A673 (cell line): Measurements from ENCODE around the gene FLT1. TPM values are rescaled to one million over a fixed set of nuclear protein-coding genes. Genes with fewer than 3 reads are reported as not detected.

Experiments used
- BruUV-seq: library from RNA; stranded (reverse); fragments of 400-500 nt; replicated peaks from 2 replicates; lab custom pipeline; 2021; lab: Mats Ljungman, UMichigan
- CTCF ChIA-PET: fragments of 300-600 bp; sonication (Branson Sonifier 250); formaldehyde crosslinking; loops from one replicate; lab custom pipeline; 2022; ENCODE audit warnings: antibody characterized with exemption; lab: Charles Lee
- POLR2A ChIA-PET: fragments of 300-600 bp; sonication (Branson Sonifier 250); formaldehyde crosslinking; loops from one replicate; lab custom pipeline; 2022; ENCODE audit warnings: antibody characterized with exemption; ENCODE audit not compliant: low non-redundant PET; lab: Charles Lee
- DNase-seq: peaks from one replicate; pipeline ENCODE4 v3.0.0-alpha.2; 2015; ENCODE audit warnings: low spot score
- H3K27ac ChIP-seq: fragments of 200-600 bp; sonication (generic); 2 replicates; pipeline ENCODE4 v1.5.1; 2016; ENCODE audit warnings: mixed run types, low read depth, mild to moderate bottlenecking, mixed read lengths, antibody characterized with exemption, low read length; ENCODE audit not compliant: poor library complexity, severe bottlenecking
- H3K27me3 ChIP-seq: fragments of 200-600 bp; sonication (generic); replicated peaks from 2 replicates; pipeline ENCODE4 v1.6.1; 2017; ENCODE audit warnings: mixed run types, low read depth, mild to moderate bottlenecking, mixed read lengths, antibody characterized with exemption, low read length; ENCODE audit not compliant: insufficient read depth, poor library complexity
- H3K36me3 ChIP-seq: fragments of 200-600 bp; sonication (generic); 2 replicates; pipeline ENCODE4 v1.6.1; 2016; ENCODE audit warnings: mixed run types, mild to moderate bottlenecking, mixed read lengths, antibody characterized with exemption, low read length; ENCODE audit not compliant: insufficient read depth, poor library complexity, severe bottlenecking
- H3K4me1 ChIP-seq: fragments of 200-600 bp; sonication (generic); 2 replicates; pipeline ENCODE4 v1.6.1; 2017; ENCODE audit warnings: mixed run types, mild to moderate bottlenecking, mixed read lengths, antibody characterized with exemption, low read length; ENCODE audit not compliant: insufficient read depth, poor library complexity, severe bottlenecking
- H3K4me3 ChIP-seq: fragments of 200-600 bp; sonication (generic); 2 replicates; pipeline ENCODE4 v1.5.1; 2016; ENCODE audit warnings: low read depth, mixed run types, mild to moderate bottlenecking, mixed read lengths, low read length; ENCODE audit not compliant: poor library complexity, severe bottlenecking
- H3K9me3 ChIP-seq: fragments of 200-600 bp; sonication (generic); 2 replicates; pipeline ENCODE4 v1.6.1; 2016; ENCODE audit warnings: mixed run types, low read depth, mild to moderate bottlenecking, mixed read lengths, antibody characterized with exemption, low read length; ENCODE audit not compliant: poor library complexity, severe bottlenecking
- EZH2 ChIP-seq: fragments of 200-600 bp; sonication (generic); IDR thresholded peaks from 2 replicates; pipeline ENCODE4 v1.6.1; 2017; ENCODE audit warnings: borderline replicate concordance, low read depth, mild to moderate bottlenecking, mixed read lengths, antibody characterized with exemption, low read length; ENCODE audit not compliant: poor library complexity, severe bottlenecking
- intact Hi-C: fragments of 100-400 bp; cut with micrococcal nuclease; formaldehyde crosslinking; loops from one replicate; pipeline ENCODE4 v1.10.0; 2022; ENCODE audit not compliant: unreplicated experiment
- total RNA-seq: library from RNA; stranded (reverse); gene quantifications from 2 replicates; pipeline ENCODE4 v1.2.3, GENCODE V29; 2021
- TF ChIP-seq, protein P1 (sequence below): fragments of 300-800, 200-600 bp; sonication (generic); conservative IDR thresholded peaks from 2 replicates; pipeline ENCODE4 v1.5.1; 2017; ENCODE audit warnings: low read depth, mild to moderate bottlenecking, antibody characterized with exemption, low read length, moderate library complexity, mixed read lengths

FLT1 gene
- total RNA-seq, 1 experiment from 2014 or later, result 5.2 TPM

DNA sequence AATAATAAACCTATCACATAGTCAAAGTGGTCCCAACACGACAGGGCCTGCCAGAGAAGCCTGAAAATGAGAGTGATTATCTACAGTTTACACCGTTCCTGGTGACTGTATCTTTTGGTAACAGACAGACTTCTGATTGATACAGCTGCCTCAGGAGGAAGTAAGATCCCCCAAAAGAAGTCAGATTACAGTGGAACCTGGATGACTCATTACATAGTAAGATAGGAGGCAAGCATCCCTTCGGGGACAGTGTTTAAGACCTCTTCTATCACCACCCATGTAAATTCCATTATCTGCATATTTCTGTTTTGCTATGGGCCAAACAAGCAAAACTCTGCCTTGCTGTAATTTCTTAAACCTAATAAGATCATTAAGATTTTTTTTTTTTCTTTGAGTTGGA lies 44.0 kb upstream of the FLT1 start:
- ChIA-PET CTCF (no interaction called here), POLR2A (interaction anchor here (0.7 kb wide), 1 partner anchor 80 kb away, joined by 6 read pairs; no protein-coding TSS in a partner anchor)
- H3K27ac ChIP-seq, result no peak overlapping the region
- no peaks in the 10 kb centered on the region for H3K4me1 ChIP-seq
- no peaks in the 10 kb centered on the region for H3K27me3 ChIP-seq
- intact Hi-C loops, result no loop called here
- no peak overlapping the region for H3K4me3 ChIP-seq
- peaks cover 5% of the 10 kb centered on the region for H3K9me3 ChIP-seq
- TF ChIP-seq, protein P1, sequence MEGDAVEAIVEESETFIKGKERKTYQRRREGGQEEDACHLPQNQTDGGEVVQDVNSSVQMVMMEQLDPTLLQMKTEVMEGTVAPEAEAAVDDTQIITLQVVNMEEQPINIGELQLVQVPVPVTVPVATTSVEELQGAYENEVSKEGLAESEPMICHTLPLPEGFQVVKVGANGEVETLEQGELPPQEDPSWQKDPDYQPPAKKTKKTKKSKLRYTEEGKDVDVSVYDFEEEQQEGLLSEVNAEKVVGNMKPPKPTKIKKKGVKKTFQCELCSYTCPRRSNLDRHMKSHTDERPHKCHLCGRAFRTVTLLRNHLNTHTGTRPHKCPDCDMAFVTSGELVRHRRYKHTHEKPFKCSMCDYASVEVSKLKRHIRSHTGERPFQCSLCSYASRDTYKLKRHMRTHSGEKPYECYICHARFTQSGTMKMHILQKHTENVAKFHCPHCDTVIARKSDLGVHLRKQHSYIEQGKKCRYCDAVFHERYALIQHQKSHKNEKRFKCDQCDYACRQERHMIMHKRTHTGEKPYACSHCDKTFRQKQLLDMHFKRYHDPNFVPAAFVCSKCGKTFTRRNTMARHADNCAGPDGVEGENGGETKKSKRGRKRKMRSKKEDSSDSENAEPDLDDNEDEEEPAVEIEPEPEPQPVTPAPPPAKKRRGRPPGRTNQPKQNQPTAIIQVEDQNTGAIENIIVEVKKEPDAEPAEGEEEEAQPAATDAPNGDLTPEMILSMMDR, result no peak
- TF ChIP-seq EZH2, result no peak
- BruUV-seq, result no TSS peak
- DNase-seq, result no peak
- no peaks in the 10 kb centered on the region for H3K36me3 ChIP-seq

GRCh38 chr13:28537171-28537570 lies 42.2 kb upstream of the FLT1 start:
- Histone ChIP-seq H3K4me3 (no peak overlapping the region), H3K36me3 (no peaks in the 10 kb centered on the region), H3K4me1 (no peaks in the 10 kb centered on the region), H3K27me3 (no peaks in the 10 kb centered on the region), H3K27ac (no peak overlapping the region), H3K9me3 (peaks cover 5% of the 10 kb centered on the region)
- no peak for DNase-seq
- CTCF ChIA-PET, result no interaction called here
- intact Hi-C loops, result no loop called here
- POLR2A ChIA-PET, result no interaction called here
- no TSS peak for BruUV-seq
- TF ChIP-seq, protein P1, result no peak
- no peak for TF ChIP-seq EZH2

DNA sequence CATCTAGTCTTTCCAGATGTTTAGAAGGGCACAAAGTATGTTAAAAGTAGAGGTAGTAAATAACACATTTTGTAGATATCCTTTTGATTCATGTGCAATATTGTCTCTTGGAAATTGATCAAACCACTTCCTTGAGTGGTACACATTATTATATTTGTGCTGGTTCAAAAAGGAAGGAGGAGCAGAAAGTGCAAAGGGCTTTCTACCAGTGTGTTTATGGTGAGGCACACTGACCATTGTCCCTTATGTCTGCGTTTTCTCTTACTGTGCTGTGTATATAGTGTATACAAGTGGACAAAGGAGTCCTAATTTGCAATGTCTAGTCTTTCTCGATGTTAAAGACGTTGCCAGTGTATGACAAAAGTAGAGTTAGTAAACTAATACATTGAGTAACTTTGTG lies 41.4 kb upstream of the FLT1 start:
- H3K4me3 ChIP-seq, result no peak overlapping the region
- ChIA-PET POLR2A (no interaction called here), CTCF (no interaction called here)
- no peaks in the 10 kb centered on the region for H3K27me3 ChIP-seq
- peaks cover 6% of the 10 kb centered on the region for H3K4me1 ChIP-seq
- peaks cover 5% of the 10 kb centered on the region for H3K9me3 ChIP-seq
- no peak overlapping the region for H3K27ac ChIP-seq
- no peak for TF ChIP-seq EZH2
- TF ChIP-seq, protein P1, result no peak
- no peaks in the 10 kb centered on the region for H3K36me3 ChIP-seq
- DNase-seq, result no peak
- intact Hi-C loops, result no loop called here
- no TSS peak for BruUV-seq
